NCI-H2196 (cell line): ENCODE measurements around the gene PPBP.

Experiments
- DNase-seq: peaks from one replicate; lab custom pipeline; 2025; ENCODE audit not compliant: unreplicated experiment; lab: John Stamatoyannopoulos, UW

The PPBP gene

GRCh38 chr4:73988061-73988460 lies at the start of gene PPBP:
Gene PPBP (minus strand): TSS chr4:73988190. CDS start chr4:73988103, 87 bp downstream.
- no peak for DNase-seq

GRCh38 chr4:74037076-74037955 lies 49.3 kb upstream of the PPBP start:
- no peak for DNase-seq

GRCh38 chr4:74033739-74034138 lies 45.7 kb upstream of the PPBP start:
- no peak for DNase-seq

- no peak for DNase-seq
Measured at GRCh38 chr4:74032064-74032463, 44.1 kb upstream of the PPBP start.

- no peak for DNase-seq
Measured at GRCh38 chr4:74031576-74031975, 43.6 kb upstream of the PPBP start.

GRCh38 chr4:74030285-74030684 lies 42.3 kb upstream of the PPBP start:
- no peak for DNase-seq

- DNase-seq: no peak
Measured at GRCh38 chr4:74028504-74028903, 40.5 kb upstream of the PPBP start.

GRCh38 chr4:74023709-74024108 lies 35.7 kb upstream of the PPBP start:
- DNase-seq: no peak

- no peak for DNase-seq
Measured at GRCh38 chr4:74021601-74022000, 33.6 kb upstream of the PPBP start.

GRCh38 chr4:74018771-74019170 lies 30.8 kb upstream of the PPBP start:
- no peak for DNase-seq

- no peak for DNase-seq
Measured at GRCh38 chr4:74018116-74018515, 30.1 kb upstream of the PPBP start.

GRCh38 chr4:74016068-74016467 lies 28.1 kb upstream of the PPBP start:
- DNase-seq: no peak

- DNase-seq: no peak
Measured at GRCh38 chr4:74015126-74015780, 27.3 kb upstream of the PPBP start.

- no peak for DNase-seq
Measured at GRCh38 chr4:74014332-74014731, 26.3 kb upstream of the PPBP start.

- no peak for DNase-seq
Measured at GRCh38 chr4:74013264-74013663, 25.3 kb upstream of the PPBP start.

- no peak for DNase-seq
Measured at GRCh38 chr4:74012130-74012529, 24.1 kb upstream of the PPBP start.

- no peak for DNase-seq
Measured at GRCh38 chr4:74009307-74009706, 21.3 kb upstream of the PPBP start.

- DNase-seq: no peak
Measured at GRCh38 chr4:74006009-74006476, 18.1 kb upstream of the PPBP start.

- DNase-seq: no peak
Measured at GRCh38 chr4:74005528-74005927, 17.5 kb upstream of the PPBP start.

GRCh38 chr4:74004668-74005067 lies 16.7 kb upstream of the PPBP start:
- DNase-seq: no peak

GRCh38 chr4:74000301-74000700 lies 12.3 kb upstream of the PPBP start:
- no peak for DNase-seq
